GM06990 (cell line): ENCODE measurements around the gene TPPP.

Experiments
- DNase-seq: peaks from one replicate; pipeline ENCODE4 v3.0.0-alpha.2; 2011; ENCODE audit not compliant: insufficient read length; ENCODE audit errors: extremely low read depth
- H3K27me3 ChIP-seq: replicated peaks from 2 replicates; pipeline ENCODE4 v1.6.0; 2011; ENCODE audit warnings: low read length; ENCODE audit not compliant: control insufficient read depth, insufficient read depth
- H3K36me3 ChIP-seq: 2 replicates; pipeline ENCODE4 v1.5.1; 2011; ENCODE audit warnings: low read length; ENCODE audit not compliant: control insufficient read depth, insufficient read depth
- H3K4me3 ChIP-seq: replicated peaks from 2 replicates; pipeline ENCODE4 v1.5.1; 2011; ENCODE audit warnings: low read depth, mild to moderate bottlenecking, control low read depth, low read length
- TF ChIP-seq, protein P1 (sequence below): IDR thresholded peaks from 2 replicates; pipeline ENCODE4 v1.5.1; 2011; ENCODE audit warnings: low read length, control low read depth, mild to moderate bottlenecking, inconsistent platforms; ENCODE audit not compliant: insufficient read depth, poor library complexity, severe bottlenecking

The TPPP gene

DNA sequence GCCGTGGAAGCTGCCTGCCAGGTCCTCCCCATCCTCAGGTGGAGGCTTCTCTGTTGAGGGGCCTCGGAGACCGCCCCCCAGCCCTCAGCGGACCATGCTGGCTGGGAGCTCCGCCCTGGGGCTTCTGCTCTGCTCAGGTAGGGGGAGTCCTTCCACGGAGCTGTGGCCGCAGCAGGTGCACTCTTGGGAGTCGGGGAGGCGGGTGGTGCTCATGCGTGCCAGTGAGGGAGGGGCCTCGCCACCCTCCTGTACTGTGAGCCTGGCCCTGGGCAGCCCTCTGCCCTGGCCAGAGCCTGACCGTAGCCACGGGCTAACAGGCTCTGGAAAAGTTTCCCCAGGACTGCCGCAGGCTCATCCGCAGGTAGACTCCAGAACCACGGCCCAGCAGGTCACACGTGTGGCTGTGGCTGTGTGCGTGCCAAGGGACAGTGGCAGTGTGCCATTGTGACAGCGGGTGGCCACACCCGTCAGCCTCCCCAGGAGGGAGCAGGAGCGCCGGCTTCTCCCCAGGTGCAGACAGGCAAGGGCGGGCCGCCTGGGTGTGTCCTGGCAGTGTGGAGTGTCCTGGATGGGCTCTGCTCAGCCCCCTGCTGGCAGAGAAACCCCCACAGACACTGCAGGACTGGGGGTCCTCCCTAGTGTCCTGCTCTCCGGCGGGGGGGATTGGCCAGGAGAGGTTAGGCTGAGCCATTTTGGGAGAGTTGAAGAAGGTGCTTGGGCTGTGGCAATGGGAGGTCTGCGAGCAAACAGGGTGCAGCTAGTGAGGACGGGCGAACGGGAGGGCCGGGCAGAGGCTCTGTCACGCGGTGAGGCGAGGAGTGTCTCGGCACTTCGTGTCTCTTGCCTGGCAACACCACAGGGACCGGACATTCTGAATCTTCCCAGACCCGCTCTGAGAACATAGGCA, 29.5 kb downstream of the TPPP start:
- TF ChIP-seq, protein P1, sequence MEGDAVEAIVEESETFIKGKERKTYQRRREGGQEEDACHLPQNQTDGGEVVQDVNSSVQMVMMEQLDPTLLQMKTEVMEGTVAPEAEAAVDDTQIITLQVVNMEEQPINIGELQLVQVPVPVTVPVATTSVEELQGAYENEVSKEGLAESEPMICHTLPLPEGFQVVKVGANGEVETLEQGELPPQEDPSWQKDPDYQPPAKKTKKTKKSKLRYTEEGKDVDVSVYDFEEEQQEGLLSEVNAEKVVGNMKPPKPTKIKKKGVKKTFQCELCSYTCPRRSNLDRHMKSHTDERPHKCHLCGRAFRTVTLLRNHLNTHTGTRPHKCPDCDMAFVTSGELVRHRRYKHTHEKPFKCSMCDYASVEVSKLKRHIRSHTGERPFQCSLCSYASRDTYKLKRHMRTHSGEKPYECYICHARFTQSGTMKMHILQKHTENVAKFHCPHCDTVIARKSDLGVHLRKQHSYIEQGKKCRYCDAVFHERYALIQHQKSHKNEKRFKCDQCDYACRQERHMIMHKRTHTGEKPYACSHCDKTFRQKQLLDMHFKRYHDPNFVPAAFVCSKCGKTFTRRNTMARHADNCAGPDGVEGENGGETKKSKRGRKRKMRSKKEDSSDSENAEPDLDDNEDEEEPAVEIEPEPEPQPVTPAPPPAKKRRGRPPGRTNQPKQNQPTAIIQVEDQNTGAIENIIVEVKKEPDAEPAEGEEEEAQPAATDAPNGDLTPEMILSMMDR, result no peak
- Histone ChIP-seq H3K4me3 (no peak overlapping the region), H3K27me3 (no peaks in the 10 kb centered on the region), H3K36me3 (peaks cover 13% of the 10 kb centered on the region)
- no peak for DNase-seq

DNA sequence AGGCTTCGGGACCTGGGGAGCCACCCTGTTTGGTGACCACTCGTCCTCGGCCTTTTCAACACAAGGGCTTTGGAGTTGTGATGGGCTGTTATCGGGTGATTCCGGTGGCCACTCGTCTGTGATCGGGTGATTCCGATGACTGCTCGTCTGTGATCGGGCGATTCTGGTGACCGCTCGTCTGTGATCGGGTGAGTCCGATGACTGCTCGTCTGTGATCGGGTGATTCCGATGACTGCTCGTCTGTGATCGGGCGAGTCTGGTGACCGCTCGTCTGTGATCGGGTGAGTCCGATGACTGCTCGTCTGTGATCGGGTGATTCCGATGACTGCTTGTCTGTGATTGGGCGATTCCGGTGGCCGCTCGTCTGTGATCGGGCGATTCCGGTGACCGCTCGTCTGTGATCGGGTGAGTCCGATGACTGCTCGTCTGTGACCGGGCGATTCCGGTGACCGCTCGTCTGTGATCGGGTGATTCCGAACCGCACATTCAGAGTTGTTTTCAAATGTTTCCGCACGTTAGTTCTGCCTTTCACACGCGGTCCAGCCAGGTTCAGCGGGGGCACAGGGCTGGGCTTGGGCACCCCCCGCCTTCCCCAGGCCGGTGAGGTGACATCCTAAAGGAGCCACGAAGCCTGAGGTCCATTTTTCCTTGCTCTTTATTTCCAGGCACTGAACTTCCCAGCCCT, 30.3 kb downstream of the TPPP start:
- no peak overlapping the region for H3K4me3 ChIP-seq
- no peak for DNase-seq
- no peaks in the 10 kb centered on the region for H3K27me3 ChIP-seq
- TF ChIP-seq, protein P1, result no peak
- peaks cover 16% of the 10 kb centered on the region for H3K36me3 ChIP-seq

- H3K36me3 ChIP-seq, result peaks cover 16% of the 10 kb centered on the region
- TF ChIP-seq, protein P1, result no peak
- H3K27me3 ChIP-seq, result no peaks in the 10 kb centered on the region
- H3K4me3 ChIP-seq, result no peak overlapping the region
- no peak for DNase-seq
These were observed 31.0 kb downstream of the TPPP start for GRCh38 chr5:661891-662750.

DNA sequence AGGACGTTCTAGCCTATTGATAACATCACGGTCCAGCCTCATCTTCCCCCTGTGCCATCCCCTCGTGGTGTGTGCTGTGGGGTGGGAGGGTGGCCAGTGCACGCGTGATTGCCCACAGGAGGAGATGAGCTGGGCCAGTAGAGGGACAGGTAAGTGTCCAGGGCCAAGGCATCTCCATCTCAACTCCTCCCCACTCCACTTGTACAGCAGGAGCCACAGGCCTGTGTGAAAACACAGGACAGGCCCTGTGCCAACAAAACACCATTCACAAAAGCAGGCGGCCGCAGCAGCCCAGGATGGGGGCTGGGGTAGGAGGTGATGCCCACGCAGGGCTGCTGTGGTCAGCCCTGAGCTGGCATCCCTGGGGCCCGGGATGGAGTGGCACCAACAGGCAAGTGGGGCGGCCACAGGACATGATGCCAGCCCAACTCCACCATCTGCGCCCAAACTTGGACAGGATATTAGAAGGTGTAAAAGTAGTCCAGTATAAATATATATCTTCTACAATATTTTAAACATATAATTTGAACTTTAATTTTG, 32.6 kb downstream of the TPPP start:
- Histone ChIP-seq H3K27me3 (no peaks in the 10 kb centered on the region), H3K4me3 (no peak overlapping the region), H3K36me3 (peaks cover 14% of the 10 kb centered on the region)
- TF ChIP-seq, protein P1, result no peak
- DNase-seq, result no peak

GRCh38 chr5:659496-660263, 33.5 kb downstream of the TPPP start:
- Histone ChIP-seq H3K27me3 (no peaks in the 10 kb centered on the region), H3K36me3 (peaks cover 14% of the 10 kb centered on the region), H3K4me3 (no peak overlapping the region)
- DNase-seq, result no peak
- TF ChIP-seq, protein P1, result no peak
